ENCODE results near the gene PSAPL1.

Gene PSAPL1

DNA sequence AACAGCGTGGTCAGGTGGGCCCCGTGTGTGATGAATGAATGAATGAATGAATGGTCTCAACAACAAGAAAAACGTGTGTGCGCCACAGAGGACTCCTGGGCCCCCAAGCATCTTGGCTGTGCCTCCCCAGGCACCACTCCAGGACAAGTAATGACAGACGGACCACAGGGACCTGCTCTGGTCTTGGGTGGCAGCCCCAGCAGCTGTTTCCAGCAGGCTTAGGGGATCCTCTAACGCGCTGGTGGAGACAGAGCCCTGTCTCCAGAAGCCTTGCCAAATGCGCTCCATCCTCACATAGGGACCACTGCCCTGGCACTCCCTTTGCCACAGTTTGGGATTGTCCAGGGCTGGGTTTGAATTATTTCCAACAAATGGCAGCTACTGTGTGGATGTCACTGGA lies 39.1 kb downstream of the PSAPL1 start:
- no peak for DNase-seq

GRCh38 chr4:7394681-7395451 lies 39.9 kb downstream of the PSAPL1 start:
- no peak for DNase-seq

DNA sequence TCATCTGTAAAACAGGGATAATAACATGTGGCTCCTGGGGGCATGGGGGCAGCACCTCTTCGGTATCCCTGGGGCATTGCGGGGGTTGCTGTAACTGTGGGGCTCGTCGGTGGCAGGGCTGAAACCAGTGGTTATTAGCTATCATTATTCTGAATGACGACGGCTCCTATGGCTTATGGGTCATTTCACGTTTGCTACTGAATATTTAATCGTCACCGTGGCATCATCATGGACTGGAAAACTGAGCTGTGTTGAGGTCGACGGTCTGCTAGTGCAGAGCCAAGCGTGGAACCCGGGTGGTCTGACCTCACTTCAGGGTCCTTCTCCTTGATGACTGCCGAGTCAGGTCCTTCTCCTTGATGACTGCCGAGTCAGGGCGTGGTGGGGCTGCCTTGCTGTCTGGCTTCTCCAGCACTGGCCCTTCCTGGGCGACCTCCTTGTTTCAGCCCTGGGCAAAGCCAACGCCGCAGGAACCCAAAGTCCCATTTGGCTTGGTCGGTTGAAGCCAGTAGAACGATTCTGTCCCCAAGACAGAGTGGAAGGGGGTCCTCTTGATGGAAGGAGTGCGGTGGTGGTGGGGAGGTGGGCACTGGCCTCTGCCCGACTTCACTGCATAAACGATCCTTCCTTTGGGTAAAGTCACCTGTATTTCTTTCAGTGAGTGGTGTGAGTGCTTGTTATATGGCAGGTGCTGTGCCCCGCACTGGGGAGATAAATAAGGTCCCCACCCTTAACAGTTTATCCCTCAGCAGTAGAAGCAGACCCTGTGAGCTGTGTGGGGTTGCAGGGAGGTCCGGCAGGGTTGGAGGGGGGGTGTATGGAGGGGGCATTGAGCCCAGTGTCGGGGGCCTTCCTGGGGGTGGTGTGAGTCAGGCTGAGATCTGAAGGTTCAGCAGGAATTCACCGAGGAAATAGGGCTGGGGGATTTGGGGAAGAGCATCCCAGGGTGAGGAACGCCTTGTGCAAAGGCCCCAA lies 40.8 kb downstream of the PSAPL1 start:
- no peak for DNase-seq

- DNase-seq: no peak
Observed at GRCh38 chr4:7392438-7393421, 42.0 kb downstream of the PSAPL1 start.

DNA sequence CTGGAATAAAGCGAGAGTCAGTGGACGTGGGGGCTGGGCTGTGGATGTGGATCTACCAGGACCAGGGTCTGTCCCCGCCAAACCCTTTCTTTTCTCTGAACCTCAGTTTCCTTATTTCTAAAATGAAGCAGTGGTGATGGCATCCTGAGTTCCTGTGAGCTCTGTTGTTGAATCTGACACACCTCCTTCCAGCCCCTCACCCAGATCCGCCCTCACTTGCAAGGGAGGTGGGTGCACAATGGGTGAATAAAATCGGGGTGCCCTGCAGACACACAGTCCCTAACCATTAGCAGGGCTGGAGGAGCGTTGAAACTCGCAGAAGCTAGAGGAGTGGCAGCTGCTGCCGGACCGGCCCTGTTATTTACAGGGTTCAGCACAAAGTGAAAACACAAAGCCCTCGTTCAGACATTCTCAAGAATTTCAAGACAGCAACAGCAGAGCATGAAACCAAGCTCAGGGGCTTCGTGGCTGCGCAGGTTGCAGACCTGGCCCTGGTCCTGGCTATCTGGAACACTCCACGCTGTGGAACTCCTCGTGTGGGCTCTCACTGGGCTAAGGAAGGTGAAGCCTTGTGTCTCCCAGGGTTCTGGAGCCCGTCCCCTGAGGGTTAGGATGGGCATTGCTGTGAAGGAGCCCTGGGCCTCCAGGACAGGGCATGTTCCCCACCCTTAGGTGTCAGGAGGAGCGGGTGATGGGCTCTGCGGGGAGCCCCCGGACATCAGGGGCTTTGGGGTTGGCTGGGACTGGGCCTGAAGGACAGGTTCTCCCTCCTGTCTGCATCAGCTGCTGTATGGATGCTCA lies 42.9 kb downstream of the PSAPL1 start:
- no peak for DNase-seq

GRCh38 chr4:7390906-7391636 lies 43.7 kb downstream of the PSAPL1 start:
- no peak for DNase-seq

DNA sequence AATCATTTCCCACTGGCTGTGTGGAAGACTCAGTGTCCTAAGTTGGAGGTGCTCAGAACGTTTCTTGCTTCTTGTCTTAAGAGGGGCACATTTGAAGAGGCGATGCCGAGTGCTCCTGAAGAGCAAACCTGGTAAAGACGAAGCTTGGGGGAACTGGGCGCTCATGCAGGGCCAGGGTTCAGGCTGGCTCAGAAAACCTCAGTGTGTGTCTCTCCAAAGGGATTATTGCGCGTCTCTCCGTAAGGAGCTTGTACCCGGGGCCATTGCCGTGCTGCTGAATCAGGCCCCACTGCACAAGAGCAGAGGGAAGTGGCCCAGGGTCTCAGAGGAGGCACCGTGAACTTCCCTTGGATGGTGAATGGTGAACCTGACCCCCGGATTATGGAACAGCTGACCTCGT lies 44.4 kb downstream of the PSAPL1 start:
- DNase-seq: no peak

GRCh38 chr4:7389719-7390118 lies 45.0 kb downstream of the PSAPL1 start:
- DNase-seq: no peak

- DNase-seq: no peak
Observed at GRCh38 chr4:7389101-7389701, 45.5 kb downstream of the PSAPL1 start.

- DNase-seq: no peak
Observed at GRCh38 chr4:7388627-7389026, 46.1 kb downstream of the PSAPL1 start.

GRCh38 chr4:7387925-7388324 lies 46.8 kb downstream of the PSAPL1 start:
- DNase-seq: no peak

DNA sequence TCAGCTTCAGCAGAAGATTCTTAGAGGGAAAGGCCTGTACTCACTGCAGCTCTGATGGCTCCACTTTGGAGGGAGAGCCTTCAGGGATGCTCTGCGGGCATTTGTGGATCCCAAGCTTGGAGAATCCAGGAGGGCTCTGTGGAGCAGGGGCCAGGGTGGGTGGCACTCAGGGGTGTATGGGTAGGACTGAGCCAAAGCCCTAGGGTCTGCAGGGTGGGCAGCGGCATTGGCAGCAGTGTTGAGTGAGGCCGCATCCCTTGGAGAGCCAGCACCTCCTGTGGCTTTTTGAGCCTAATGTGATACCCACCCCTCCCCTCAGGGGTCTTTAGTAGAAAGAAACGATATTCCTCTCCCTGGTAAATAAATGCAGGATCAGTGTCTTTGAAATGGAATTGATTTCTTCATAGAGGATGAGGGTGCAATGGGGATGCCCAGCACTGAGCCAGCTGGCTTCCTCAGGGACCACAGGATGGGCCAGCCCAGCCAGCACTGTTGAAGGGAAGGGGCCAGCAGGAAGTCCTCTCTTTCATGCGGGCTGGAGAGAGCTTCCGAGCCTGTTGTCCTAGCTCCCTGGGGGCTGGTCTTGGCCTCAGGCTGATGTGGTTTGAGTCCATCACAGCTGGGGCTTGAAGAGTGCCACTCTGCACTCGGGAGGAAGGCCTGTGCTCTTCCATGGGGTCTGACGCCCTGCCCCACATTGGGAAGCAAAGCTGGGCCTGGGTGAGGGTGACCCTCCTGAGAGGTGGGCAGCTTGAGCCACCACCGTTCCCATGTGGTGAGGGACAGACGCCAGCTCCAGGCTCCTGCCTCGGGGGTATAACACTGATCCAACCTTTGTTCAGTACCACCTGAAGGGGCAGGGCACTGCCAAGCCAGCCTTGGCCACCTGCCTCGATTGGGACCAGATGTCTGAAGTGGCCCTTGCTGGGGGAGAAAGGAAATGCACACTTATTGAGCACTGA lies 49.5 kb downstream of the PSAPL1 start:
- DNase-seq: no peak

DNA sequence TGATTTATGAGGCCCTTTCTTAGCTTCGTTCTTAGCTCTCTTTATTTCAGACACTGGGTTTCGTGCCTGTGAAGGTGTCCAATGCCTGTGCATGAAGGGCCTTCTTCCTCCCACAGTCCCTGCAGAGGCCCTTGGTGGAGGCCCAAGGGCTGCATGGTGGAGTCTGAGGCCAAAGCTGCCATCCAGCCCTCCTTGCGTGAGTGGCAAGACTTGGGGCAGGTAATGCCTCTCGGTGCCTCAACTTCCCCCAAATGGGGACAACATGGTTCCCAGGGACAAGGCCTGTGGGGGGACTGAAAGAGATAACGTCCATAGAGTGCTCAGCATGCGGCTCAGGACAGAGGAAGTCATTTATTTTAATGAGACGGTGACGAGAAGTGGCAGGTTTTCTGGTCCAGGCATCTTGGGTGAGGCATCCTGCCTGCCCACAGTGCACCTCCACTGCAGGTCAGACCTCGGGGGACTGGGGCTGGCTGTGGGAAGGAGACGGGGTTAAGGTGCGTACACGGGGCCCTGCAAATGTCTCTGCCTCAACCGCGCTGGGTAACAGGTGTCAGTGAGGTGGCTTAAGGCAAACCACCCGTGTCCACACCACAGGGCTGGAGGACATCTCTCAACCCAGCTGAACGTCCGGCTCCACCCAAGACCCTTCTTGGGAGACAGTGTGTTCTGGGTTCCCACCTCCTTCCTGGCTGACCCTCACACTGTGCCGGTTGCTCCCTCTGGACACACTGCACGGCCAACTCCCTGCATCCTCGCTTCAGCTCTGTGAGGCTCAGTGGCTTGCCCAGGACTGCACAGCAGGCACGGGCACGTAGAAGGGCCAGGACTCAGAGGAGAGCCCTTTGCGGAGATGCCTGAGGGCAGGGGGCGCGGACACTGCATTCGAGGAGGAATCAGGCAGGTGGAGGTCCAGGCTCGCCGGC lies 50.5 kb downstream of the PSAPL1 start:
- DNase-seq: no peak

GRCh38 chr4:7383266-7383665 lies 51.5 kb downstream of the PSAPL1 start:
- no peak for DNase-seq

GRCh38 chr4:7382634-7383014 lies 52.1 kb downstream of the PSAPL1 start:
- DNase-seq: no peak

GRCh38 chr4:7381890-7382633 lies 52.7 kb downstream of the PSAPL1 start:
- DNase-seq: no peak

DNA sequence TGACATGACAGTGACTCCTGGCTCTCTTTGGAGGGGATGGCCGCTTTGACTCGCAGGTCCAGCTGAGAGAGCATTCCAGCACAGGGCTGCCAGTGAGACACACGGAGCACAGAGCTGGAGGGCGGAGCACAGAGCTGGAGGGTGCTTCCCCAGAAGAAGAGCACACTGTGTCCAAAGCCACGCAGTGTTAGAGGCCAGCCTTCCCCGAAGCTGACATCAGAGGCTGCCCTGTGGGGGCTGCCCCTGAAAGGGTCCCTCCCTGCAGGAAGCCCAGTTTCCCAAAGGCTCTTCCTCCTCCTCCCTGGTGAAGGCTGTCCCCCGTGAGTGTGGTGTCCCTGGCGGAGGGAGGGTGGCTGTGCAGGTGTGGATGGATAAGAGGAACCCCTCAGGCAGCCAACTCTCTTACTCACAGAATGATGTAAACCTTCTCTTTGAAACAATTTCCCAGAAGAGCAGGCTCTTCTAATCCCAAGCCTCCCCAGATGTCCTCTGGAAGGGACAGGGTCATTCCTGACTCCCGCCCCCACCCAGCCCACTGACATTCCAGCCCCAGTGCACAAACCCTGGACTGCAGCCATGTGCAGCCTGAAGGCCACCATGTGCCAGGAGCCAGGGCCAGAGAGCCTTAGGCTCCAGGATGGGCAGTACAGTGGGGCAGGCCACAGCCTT lies 53.4 kb downstream of the PSAPL1 start:
- DNase-seq: no peak

Data from effector CD4-positive, alpha-beta T cell (primary cell).